ENCODE data around the gene HCST. TPM values are rescaled to one million over a fixed set of nuclear protein-coding genes. Genes with fewer than 3 reads are reported as not detected.

Gene HCST
- total RNA-seq, 1 donor from 2014 or later, result 1.8 TPM

DNA sequence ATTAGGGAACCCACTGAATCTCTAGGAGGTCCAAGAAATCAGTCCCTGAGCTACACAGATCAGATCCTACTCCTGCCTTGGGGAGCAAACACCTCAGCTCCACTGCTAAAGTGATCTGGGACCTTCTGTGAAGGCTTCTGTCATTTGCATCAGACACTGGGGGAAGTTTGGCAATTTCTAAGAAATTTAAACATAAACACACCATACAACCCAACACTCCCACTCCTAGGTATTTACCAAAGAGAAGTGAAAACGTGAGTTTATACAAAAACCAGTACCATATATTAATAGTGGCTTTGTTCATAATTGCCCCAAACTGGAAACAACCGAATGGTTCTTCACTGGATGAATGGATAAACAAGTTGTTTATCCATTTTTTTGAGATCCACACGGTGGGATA lies 13.1 kb downstream of the HCST start:
- Mint-ChIP-seq H3K4me3 (ENCODE audit: unreplicated experiment) (no peak overlapping the region), H3K4me1 (ENCODE audit: low read depth, unreplicated experiment) (no peaks in the 10 kb centered on the region), H3K36me3 (ENCODE audit: low read depth, unreplicated experiment) (no peaks in the 10 kb centered on the region), H3K27ac (ENCODE audit: unreplicated experiment) (no peak overlapping the region), H3K9me3 (ENCODE audit: unreplicated experiment) (no peaks in the 10 kb centered on the region), H3K27me3 (ENCODE audit: low read depth, unreplicated experiment) (no peaks in the 10 kb centered on the region)
- no peak for TF ChIP-seq EZH2 (IDR thresholded peaks at IDR 0.05; ENCODE audit: insufficient read depth, low read length)
- TF ChIP-seq, protein P1, sequence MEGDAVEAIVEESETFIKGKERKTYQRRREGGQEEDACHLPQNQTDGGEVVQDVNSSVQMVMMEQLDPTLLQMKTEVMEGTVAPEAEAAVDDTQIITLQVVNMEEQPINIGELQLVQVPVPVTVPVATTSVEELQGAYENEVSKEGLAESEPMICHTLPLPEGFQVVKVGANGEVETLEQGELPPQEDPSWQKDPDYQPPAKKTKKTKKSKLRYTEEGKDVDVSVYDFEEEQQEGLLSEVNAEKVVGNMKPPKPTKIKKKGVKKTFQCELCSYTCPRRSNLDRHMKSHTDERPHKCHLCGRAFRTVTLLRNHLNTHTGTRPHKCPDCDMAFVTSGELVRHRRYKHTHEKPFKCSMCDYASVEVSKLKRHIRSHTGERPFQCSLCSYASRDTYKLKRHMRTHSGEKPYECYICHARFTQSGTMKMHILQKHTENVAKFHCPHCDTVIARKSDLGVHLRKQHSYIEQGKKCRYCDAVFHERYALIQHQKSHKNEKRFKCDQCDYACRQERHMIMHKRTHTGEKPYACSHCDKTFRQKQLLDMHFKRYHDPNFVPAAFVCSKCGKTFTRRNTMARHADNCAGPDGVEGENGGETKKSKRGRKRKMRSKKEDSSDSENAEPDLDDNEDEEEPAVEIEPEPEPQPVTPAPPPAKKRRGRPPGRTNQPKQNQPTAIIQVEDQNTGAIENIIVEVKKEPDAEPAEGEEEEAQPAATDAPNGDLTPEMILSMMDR (IDR thresholded peaks at IDR 0.05; ENCODE audit: insufficient read depth, low read depth, low read length), result no peak
- peaks cover 6% of the 10 kb centered on the region for H3K4me1 ChIP-seq (ENCODE audit: insufficient read depth, low read length)
- H4K20me1 ChIP-seq (ENCODE audit: insufficient read depth, low read length), result no peaks in the 10 kb centered on the region
- H3K4me3 ChIP-seq (ENCODE audit: insufficient read depth, low read depth, low read length), result no peak overlapping the region
- H3K4me2 ChIP-seq (ENCODE audit: low read length), result no peak overlapping the region
- FAIRE-seq (no peak), DNase-seq (ENCODE audit: low read depth) (no peak)
- H3K9me3 ChIP-seq (ENCODE audit: insufficient read depth, low read depth, low read length), result no peaks in the 10 kb centered on the region
- H3K27ac ChIP-seq (ENCODE audit: low read depth, low read length), result no peak overlapping the region
- no peaks in the 10 kb centered on the region for H3K36me3 ChIP-seq (ENCODE audit: insufficient read depth, low read length)
- no peaks in the 10 kb centered on the region for H3K27me3 ChIP-seq (ENCODE audit: insufficient read depth, low read length)
- H3K9ac ChIP-seq (ENCODE audit: low read length), result no peak overlapping the region
- no peak overlapping the region for H2AFZ ChIP-seq (ENCODE audit: low read depth, low read length)
- H3K79me2 ChIP-seq (ENCODE audit: insufficient read depth, low read length), result no peaks in the 10 kb centered on the region

DNA sequence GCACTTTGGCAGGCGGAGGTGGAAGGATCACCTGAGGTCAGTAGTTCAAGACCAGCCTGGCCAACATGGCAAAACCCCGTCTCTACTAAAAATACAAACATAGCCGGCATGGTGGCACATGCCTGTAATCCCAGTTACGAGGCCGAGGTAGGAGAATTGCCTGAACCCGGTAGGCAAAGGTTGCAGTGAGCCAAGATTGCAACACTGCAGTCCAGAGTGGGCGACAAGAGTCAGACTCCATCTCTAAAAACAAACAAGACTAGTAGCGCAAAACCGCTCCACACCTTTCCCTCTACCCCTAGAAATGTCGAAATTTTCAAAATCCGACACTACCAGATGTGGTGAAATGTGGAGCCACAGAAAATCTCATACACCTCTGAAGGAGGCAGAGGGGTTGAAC lies 17.0 kb downstream of the HCST start:
- Mint-ChIP-seq H3K27me3 (ENCODE audit: low read depth, unreplicated experiment) (no peaks in the 10 kb centered on the region), H3K9me3 (ENCODE audit: unreplicated experiment) (no peaks in the 10 kb centered on the region), H3K4me3 (ENCODE audit: unreplicated experiment) (no peak overlapping the region), H3K27ac (ENCODE audit: unreplicated experiment) (no peak overlapping the region), H3K36me3 (ENCODE audit: low read depth, unreplicated experiment) (no peaks in the 10 kb centered on the region), H3K4me1 (ENCODE audit: low read depth, unreplicated experiment) (no peaks in the 10 kb centered on the region)
- Histone ChIP-seq H3K4me1 (ENCODE audit: insufficient read depth, low read length) (no peaks in the 10 kb centered on the region), H3K9ac (ENCODE audit: low read length) (no peak overlapping the region), H3K27me3 (ENCODE audit: insufficient read depth, low read length) (no peaks in the 10 kb centered on the region), H3K79me2 (ENCODE audit: insufficient read depth, low read length) (no peaks in the 10 kb centered on the region), H3K36me3 (ENCODE audit: insufficient read depth, low read length) (no peaks in the 10 kb centered on the region), H2AFZ (ENCODE audit: low read depth, low read length) (no peak overlapping the region), H3K4me3 (ENCODE audit: insufficient read depth, low read depth, low read length) (no peak overlapping the region), H3K4me2 (ENCODE audit: low read length) (no peak overlapping the region), H3K9me3 (ENCODE audit: insufficient read depth, low read depth, low read length) (no peaks in the 10 kb centered on the region), H3K27ac (ENCODE audit: low read depth, low read length) (no peak overlapping the region), H4K20me1 (ENCODE audit: insufficient read depth, low read length) (no peaks in the 10 kb centered on the region)
- DNase-seq (ENCODE audit: low read depth), result no peak
- TF ChIP-seq, protein P1 (IDR thresholded peaks at IDR 0.05; ENCODE audit: insufficient read depth, low read depth, low read length), result no peak
- TF ChIP-seq EZH2 (IDR thresholded peaks at IDR 0.05; ENCODE audit: insufficient read depth, low read length), result no peak
- no peak for FAIRE-seq

DNA sequence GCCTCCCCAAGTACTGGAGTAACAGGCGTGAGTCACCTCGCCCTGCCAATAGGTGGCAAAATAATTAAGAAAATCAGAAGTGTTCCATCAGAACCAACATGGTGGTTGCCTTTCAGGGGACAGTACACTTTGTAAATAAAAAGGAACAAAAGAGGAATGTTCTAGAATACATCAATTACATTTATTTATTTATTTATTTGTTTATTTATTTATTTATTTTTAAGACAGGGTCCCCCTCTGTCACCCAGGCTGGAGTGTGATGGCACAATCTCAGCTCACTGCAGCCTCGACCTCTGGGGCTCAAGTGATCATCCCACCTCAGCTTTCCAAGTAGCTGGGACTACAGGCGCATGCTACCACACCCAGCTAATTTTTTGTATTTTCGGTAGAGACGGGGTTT lies 18.7 kb downstream of the HCST start:
- H3K27me3 ChIP-seq (ENCODE audit: insufficient read depth, low read length), result peaks cover 8% of the 10 kb centered on the region
- no peaks in the 10 kb centered on the region for H3K9me3 ChIP-seq (ENCODE audit: insufficient read depth, low read depth, low read length)
- H3K4me1 Mint-ChIP-seq (ENCODE audit: low read depth, unreplicated experiment), result no peaks in the 10 kb centered on the region
- no peaks in the 10 kb centered on the region for H3K36me3 Mint-ChIP-seq (ENCODE audit: low read depth, unreplicated experiment)
- no peak overlapping the region for H3K4me3 Mint-ChIP-seq (ENCODE audit: unreplicated experiment)
- H3K4me2 ChIP-seq (ENCODE audit: low read length), result no peak overlapping the region
- H3K27ac ChIP-seq (ENCODE audit: low read depth, low read length), result no peak overlapping the region
- peaks cover 11% of the 10 kb centered on the region for H3K9me3 Mint-ChIP-seq (ENCODE audit: unreplicated experiment)
- peaks cover 2% of the 10 kb centered on the region for H3K27me3 Mint-ChIP-seq (ENCODE audit: low read depth, unreplicated experiment)
- TF ChIP-seq, protein P1 (IDR thresholded peaks at IDR 0.05; ENCODE audit: insufficient read depth, low read depth, low read length), result no peak
- no peak for TF ChIP-seq EZH2 (IDR thresholded peaks at IDR 0.05; ENCODE audit: insufficient read depth, low read length)
- DNase-seq (ENCODE audit: low read depth) (no peak), FAIRE-seq (no peak)
- H3K9ac ChIP-seq (ENCODE audit: low read length), result no peak overlapping the region
- H4K20me1 ChIP-seq (ENCODE audit: insufficient read depth, low read length), result no peaks in the 10 kb centered on the region
- H3K79me2 ChIP-seq (ENCODE audit: insufficient read depth, low read length), result no peaks in the 10 kb centered on the region
- H3K4me3 ChIP-seq (ENCODE audit: insufficient read depth, low read depth, low read length), result no peak overlapping the region
- H3K4me1 ChIP-seq (ENCODE audit: insufficient read depth, low read length), result no peaks in the 10 kb centered on the region
- H3K27ac Mint-ChIP-seq (ENCODE audit: unreplicated experiment), result no peak overlapping the region
- no peak overlapping the region for H2AFZ ChIP-seq (ENCODE audit: low read depth, low read length)
- no peaks in the 10 kb centered on the region for H3K36me3 ChIP-seq (ENCODE audit: insufficient read depth, low read length)
